Measurements from ENCODE around the gene SNUPN. TPM values are rescaled to one million over a fixed set of nuclear protein-coding genes. Genes with fewer than 3 reads are reported as not detected.

Gene SNUPN
- total RNA-seq, 2 donors from 2014 or later, result 17.2 to 26.4 TPM

DNA sequence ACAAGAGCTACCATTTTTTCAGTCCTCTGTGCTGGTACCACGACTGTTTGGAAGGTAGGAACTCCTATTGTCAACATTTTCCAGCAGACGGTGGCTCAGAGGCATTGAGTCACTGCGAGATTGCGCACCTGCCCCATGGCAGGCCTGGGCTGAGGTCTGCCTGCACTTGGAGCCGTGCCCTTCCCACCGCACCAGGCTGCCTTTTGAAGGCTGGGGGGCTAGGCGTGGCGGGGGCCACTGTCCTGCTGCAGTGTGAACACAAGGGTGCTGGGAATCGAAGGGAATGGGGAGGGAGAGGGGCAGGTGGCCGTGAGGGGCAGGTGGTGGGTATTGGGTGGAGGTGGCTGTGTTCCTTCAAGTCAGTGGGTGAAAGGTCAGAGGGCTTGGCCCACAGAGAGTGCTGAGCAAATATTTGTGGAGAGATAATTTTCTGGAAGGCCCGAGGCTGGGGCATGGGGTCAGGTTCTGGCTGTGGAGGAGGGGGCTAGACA, 38.5 kb upstream of the SNUPN start:
- TF ChIP-seq, protein P1, sequence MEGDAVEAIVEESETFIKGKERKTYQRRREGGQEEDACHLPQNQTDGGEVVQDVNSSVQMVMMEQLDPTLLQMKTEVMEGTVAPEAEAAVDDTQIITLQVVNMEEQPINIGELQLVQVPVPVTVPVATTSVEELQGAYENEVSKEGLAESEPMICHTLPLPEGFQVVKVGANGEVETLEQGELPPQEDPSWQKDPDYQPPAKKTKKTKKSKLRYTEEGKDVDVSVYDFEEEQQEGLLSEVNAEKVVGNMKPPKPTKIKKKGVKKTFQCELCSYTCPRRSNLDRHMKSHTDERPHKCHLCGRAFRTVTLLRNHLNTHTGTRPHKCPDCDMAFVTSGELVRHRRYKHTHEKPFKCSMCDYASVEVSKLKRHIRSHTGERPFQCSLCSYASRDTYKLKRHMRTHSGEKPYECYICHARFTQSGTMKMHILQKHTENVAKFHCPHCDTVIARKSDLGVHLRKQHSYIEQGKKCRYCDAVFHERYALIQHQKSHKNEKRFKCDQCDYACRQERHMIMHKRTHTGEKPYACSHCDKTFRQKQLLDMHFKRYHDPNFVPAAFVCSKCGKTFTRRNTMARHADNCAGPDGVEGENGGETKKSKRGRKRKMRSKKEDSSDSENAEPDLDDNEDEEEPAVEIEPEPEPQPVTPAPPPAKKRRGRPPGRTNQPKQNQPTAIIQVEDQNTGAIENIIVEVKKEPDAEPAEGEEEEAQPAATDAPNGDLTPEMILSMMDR (conservative IDR thresholded peaks at IDR 0.05), result no peak
- Histone ChIP-seq H3K4me3 (ENCODE audit: low read length) (no peak overlapping the region), H3K9ac (ENCODE audit: extremely low read depth, low read length, poor library complexity, severe bottlenecking) (no peak overlapping the region), H3K36me3 (ENCODE audit: control insufficient read depth, insufficient read depth, low read length) (peaks cover 5% of the 10 kb centered on the region), H3K4me1 (ENCODE audit: control insufficient read depth, insufficient read depth, low read length) (no peaks in the 10 kb centered on the region), H3K27me3 (ENCODE audit: control insufficient read depth, insufficient read depth, low read length, poor library complexity, severe bottlenecking) (no peaks in the 10 kb centered on the region), H3K27ac (ENCODE audit: low read depth, low read length) (no peak overlapping the region), H3K9me3 (ENCODE audit: control insufficient read depth, low read length) (no peaks in the 10 kb centered on the region)
- DNase-seq, result no peak
- WGBS, 2 experiments (ENCODE audit: insufficient coverage in 1 of 2, insufficient read length in 1 of 2), result 84 to 85% methylated on average over 7 to 11 of the region's 11 CpGs
- H3K27ac Mint-ChIP-seq, result peak overlapping the region; percentile 52
- no peaks in the 10 kb centered on the region for H3K9me3 Mint-ChIP-seq
- no peak overlapping the region for H3K4me3 Mint-ChIP-seq
- H3K36me3 Mint-ChIP-seq (ENCODE audit: low read depth), result peaks cover 9% of the 10 kb centered on the region
- peaks cover 11% of the 10 kb centered on the region for H3K4me1 Mint-ChIP-seq
- no peaks in the 10 kb centered on the region for H3K27me3 Mint-ChIP-seq (ENCODE audit: insufficient read depth)

DNA sequence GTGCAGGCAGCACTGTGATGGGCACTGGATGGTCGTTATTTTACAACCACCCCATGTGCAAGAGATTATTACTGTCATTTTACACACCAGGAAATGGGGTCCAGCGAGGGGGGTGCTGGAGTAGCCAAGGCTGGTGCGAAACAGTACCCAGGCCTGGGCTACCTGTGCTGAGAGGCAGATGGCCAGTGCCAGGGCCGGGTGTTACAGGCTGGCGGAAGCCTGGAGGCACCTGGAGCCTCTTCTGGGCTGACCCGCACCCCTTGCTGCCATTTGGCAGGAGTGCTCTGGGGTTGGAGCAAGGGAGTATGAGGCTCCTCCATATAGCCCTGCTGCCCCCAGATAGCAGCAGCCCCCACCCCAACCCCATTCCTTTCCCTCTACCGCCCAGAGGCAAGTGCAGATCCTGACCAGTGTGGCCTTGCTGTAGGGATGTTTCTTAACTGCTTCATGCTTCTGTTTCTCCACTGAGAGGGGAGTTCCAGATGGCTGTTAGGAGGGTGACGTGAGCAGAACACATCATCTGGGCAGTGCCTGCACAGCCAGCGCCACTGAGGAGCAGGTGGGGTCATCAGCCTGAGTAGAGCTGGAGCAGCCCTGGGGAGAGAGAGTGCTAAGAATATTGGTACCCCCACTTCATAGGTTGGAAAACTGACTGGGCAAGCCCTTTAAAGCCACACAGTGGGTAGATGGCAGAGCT, 37.4 kb upstream of the SNUPN start:
- no peaks in the 10 kb centered on the region for H3K4me1 ChIP-seq (ENCODE audit: control insufficient read depth, insufficient read depth, low read length)
- peaks cover 11% of the 10 kb centered on the region for H3K36me3 ChIP-seq (ENCODE audit: control insufficient read depth, insufficient read depth, low read length)
- Mint-ChIP-seq H3K4me1 (peaks cover 11% of the 10 kb centered on the region), H3K9me3 (no peaks in the 10 kb centered on the region), H3K27me3 (ENCODE audit: insufficient read depth) (no peaks in the 10 kb centered on the region), H3K36me3 (ENCODE audit: low read depth) (peaks cover 11% of the 10 kb centered on the region), H3K27ac (no peak overlapping the region), H3K4me3 (no peak overlapping the region)
- no peaks in the 10 kb centered on the region for H3K27me3 ChIP-seq (ENCODE audit: control insufficient read depth, insufficient read depth, low read length, poor library complexity, severe bottlenecking)
- 94 to 100% methylated on average over 1 to 9 of the region's 9 CpGs for WGBS, 2 experiments (ENCODE audit: insufficient coverage in 1 of 2, insufficient read length in 1 of 2)
- TF ChIP-seq, protein P1 (conservative IDR thresholded peaks at IDR 0.05), result no peak
- H3K27ac ChIP-seq (ENCODE audit: low read depth, low read length), result no peak overlapping the region
- no peak overlapping the region for H3K4me3 ChIP-seq (ENCODE audit: low read length)
- DNase-seq, result no peak
- H3K9me3 ChIP-seq (ENCODE audit: control insufficient read depth, low read length), result no peaks in the 10 kb centered on the region
- no peak overlapping the region for H3K9ac ChIP-seq (ENCODE audit: extremely low read depth, low read length, poor library complexity, severe bottlenecking)

DNA sequence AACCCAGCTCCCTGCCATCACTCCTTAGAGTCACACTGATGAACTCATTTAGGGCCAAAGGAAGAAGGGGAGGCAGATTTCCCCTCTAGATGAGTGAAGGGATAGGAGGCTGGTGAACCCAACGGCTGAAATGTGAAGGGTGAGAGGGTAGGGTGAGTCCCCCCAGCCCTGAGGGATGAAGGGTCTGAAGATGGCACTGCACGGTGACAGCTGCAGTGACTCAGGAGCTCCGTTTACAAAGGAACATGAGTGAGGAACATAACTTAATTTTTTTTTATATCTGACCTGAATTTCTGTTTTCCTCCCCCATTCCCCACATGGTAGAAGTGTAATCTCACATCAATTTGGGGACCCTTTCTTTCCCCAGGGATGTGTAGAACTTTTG, 36.2 kb upstream of the SNUPN start:
- no peak overlapping the region for H3K9ac ChIP-seq (ENCODE audit: extremely low read depth, low read length, poor library complexity, severe bottlenecking)
- H3K9me3 Mint-ChIP-seq, result no peaks in the 10 kb centered on the region
- H3K27ac Mint-ChIP-seq, result no peak overlapping the region
- peaks cover 13% of the 10 kb centered on the region for H3K36me3 ChIP-seq (ENCODE audit: control insufficient read depth, insufficient read depth, low read length)
- H3K27ac ChIP-seq (ENCODE audit: low read depth, low read length), result no peak overlapping the region
- peaks cover 20% of the 10 kb centered on the region for H3K36me3 Mint-ChIP-seq (ENCODE audit: low read depth)
- H3K4me3 ChIP-seq (ENCODE audit: low read length), result no peak overlapping the region
- peaks cover 11% of the 10 kb centered on the region for H3K4me1 Mint-ChIP-seq
- TF ChIP-seq, protein P1 (conservative IDR thresholded peaks at IDR 0.05), result no peak
- H3K27me3 ChIP-seq (ENCODE audit: control insufficient read depth, insufficient read depth, low read length, poor library complexity, severe bottlenecking), result no peaks in the 10 kb centered on the region
- no peaks in the 10 kb centered on the region for H3K4me1 ChIP-seq (ENCODE audit: control insufficient read depth, insufficient read depth, low read length)
- DNase-seq, result no peak
- H3K27me3 Mint-ChIP-seq (ENCODE audit: insufficient read depth), result no peaks in the 10 kb centered on the region
- 95 to 100% methylated on average over 1 to 3 of the region's 3 CpGs for WGBS, 2 experiments (ENCODE audit: insufficient coverage in 1 of 2, insufficient read length in 1 of 2)
- no peak overlapping the region for H3K4me3 Mint-ChIP-seq
- H3K9me3 ChIP-seq (ENCODE audit: control insufficient read depth, low read length), result no peaks in the 10 kb centered on the region

Measured in endodermal cell (in vitro differentiated cells).